Chondrocyte (in vitro differentiated cells): ENCODE results near the gene CGREF1. TPM values are rescaled to one million over a fixed set of nuclear protein-coding genes. Genes with fewer than 3 reads are reported as not detected.

Experiments used
- DNase-seq: peaks from one replicate; pipeline ENCODE4 v3.0.0; 2021; ENCODE audit warnings: mixed read lengths, low spot score
- H3K27ac Mint-ChIP-seq: one replicate; pipeline ENCODE4 v1.8.0; 2021; ENCODE audit warnings: mild to moderate bottlenecking, moderate library complexity, mixed read lengths; ENCODE audit not compliant: unreplicated experiment
- H3K27me3 Mint-ChIP-seq: 2 replicates; pipeline ENCODE4 v1.8.0; 2021; ENCODE audit warnings: low read depth, mixed read lengths
- H3K36me3 Mint-ChIP-seq: 2 replicates; pipeline ENCODE4 v1.8.0; 2021; ENCODE audit warnings: low read depth, mixed read lengths
- H3K4me1 Mint-ChIP-seq: 2 replicates; pipeline ENCODE4 v1.8.0; 2021; ENCODE audit warnings: low read depth, mild to moderate bottlenecking, mixed read lengths
- H3K4me3 Mint-ChIP-seq: one replicate; pipeline ENCODE4 v1.8.0; 2021; ENCODE audit warnings: mild to moderate bottlenecking, moderate library complexity, mixed read lengths; ENCODE audit not compliant: unreplicated experiment
- H3K9me3 Mint-ChIP-seq: 2 replicates; pipeline ENCODE4 v1.8.0; 2021; ENCODE audit warnings: low read depth, mixed read lengths
- CTCF ChIP-seq: fragments of 200-600 bp; sonication (generic); IDR thresholded peaks from 2 replicates; pipeline ENCODE4 v1.5.0; 2021; ENCODE audit warnings: antibody characterized with exemption, mild to moderate bottlenecking, moderate library complexity
- total RNA-seq: library from RNA; stranded (reverse); gene quantifications from 3 replicates; pipeline ENCODE4 v1.2.1, GENCODE V29; 2021

The CGREF1 gene
- total RNA-seq, 1 donor from 2014 or later, result 15.9 TPM

GRCh38 chr2:27051902-27052645 lies 66.9 kb downstream of the CGREF1 start:
- H3K27me3 Mint-ChIP-seq, result no peaks in the 10 kb centered on the region
- no peak for TF ChIP-seq CTCF
- H3K36me3 Mint-ChIP-seq, result peaks cover 7% of the 10 kb centered on the region
- peak overlapping the region; percentile 94 for H3K27ac Mint-ChIP-seq
- peaks cover 13% of the 10 kb centered on the region for H3K4me1 Mint-ChIP-seq
- H3K4me3 Mint-ChIP-seq, result peak overlapping the region; percentile 88
- H3K9me3 Mint-ChIP-seq, result no peaks in the 10 kb centered on the region
- DNase-seq, result no peak

GRCh38 chr2:27050996-27051901 lies 67.7 kb downstream of the CGREF1 start, which contains the start of gene AGBL5:
Gene AGBL5, plus strand, starts transcription at chr2:27051668. Its CDS starts 1,291 bp downstream, at chr2:27052959.
- peak; percentile 97 for DNase-seq
- Mint-ChIP-seq H3K27me3 (no peaks in the 10 kb centered on the region), H3K4me1 (peaks cover 13% of the 10 kb centered on the region), H3K4me3 (peak within 1 kb of the TSS; percentile 88), H3K27ac (peak within 1 kb of the TSS; percentile 99), H3K36me3 (peaks cover 6% of the 10 kb centered on the region), H3K9me3 (no peaks in the 10 kb centered on the region)
- no peak for TF ChIP-seq CTCF

Other genes starting within 250 kb of the CGREF1 start
- gene MAPRE3, start 148.5 kb downstream of the CGREF1 start, total RNA-seq, result 12.0 to 16.9 TPM (median 12.3 TPM) in 3 replicates
- gene TMEM214, start 86.2 kb downstream of the CGREF1 start, total RNA-seq, result 107 to 166 TPM (median 110 TPM) in 3 replicates
- gene AGBL5, start 67.5 kb downstream of the CGREF1 start, total RNA-seq, result 14.0 to 31.8 TPM (median 16.3 TPM) in 3 replicates
- gene OST4, start 47.5 kb downstream of the CGREF1 start, total RNA-seq, result 473 to 494 TPM (median 478 TPM) in 3 replicates
- 180 to 235 TPM (median 182 TPM) in 3 replicates for gene EMILIN1, start 40.5 kb downstream of the CGREF1 start, total RNA-seq
- gene KHK, start 32.4 kb downstream of the CGREF1 start, total RNA-seq, result 1.2 to 1.9 TPM (median 1.3 TPM) in 3 replicates
- 0.30 to 0.44 TPM (median 0.31 TPM) in 3 replicates for gene ABHD1, start 4.7 kb upstream of the CGREF1 start, total RNA-seq
- 44.7 to 53.0 TPM (median 49.4 TPM) in 3 replicates for gene PREB, start 15.5 kb upstream of the CGREF1 start, total RNA-seq
- not detected in 3 replicates for gene PRR30, start 20.3 kb upstream of the CGREF1 start, total RNA-seq
- gene TCF23, start 29.9 kb upstream of the CGREF1 start, total RNA-seq, result not detected in 3 replicates
- gene ATRAID, start 92.9 kb upstream of the CGREF1 start, total RNA-seq, result 79.0 to 116 TPM (median 91.2 TPM) in 3 replicates
- gene SLC5A6, start 93.1 kb upstream of the CGREF1 start, total RNA-seq, result 21.8 to 27.9 TPM (median 24.3 TPM) in 3 replicates
- gene CAD, start 98.2 kb upstream of the CGREF1 start, total RNA-seq, result 54.8 to 88.4 TPM (median 55.0 TPM) in 3 replicates
- gene SLC30A3, start 143.9 kb upstream of the CGREF1 start, total RNA-seq, result 0.17 to 0.31 TPM in 2 of 3 replicates, not detected in the other
- not detected in 3 replicates for gene DNAJC5G, start 156.3 kb upstream of the CGREF1 start, total RNA-seq
- not detected in 3 replicates for gene TRIM54, start 163.3 kb upstream of the CGREF1 start, total RNA-seq
- 1.2 to 2.7 TPM (median 1.5 TPM) in 3 replicates for gene UCN, start 189.3 kb upstream of the CGREF1 start, total RNA-seq
- 57.6 to 68.7 TPM (median 57.7 TPM) in 3 replicates for gene MPV17, start 204.0 kb upstream of the CGREF1 start, total RNA-seq
- gene GTF3C2, start 237.6 kb upstream of the CGREF1 start, total RNA-seq, result 42.0 to 55.3 TPM (median 43.2 TPM) in 3 replicates